ENCODE measurements around the gene ADAM19.

The ADAM19 gene

GRCh38 chr5:157561110-157561509, 14.5 kb downstream of the ADAM19 start:
- no peak for DNase-seq

- no peak for DNase-seq
Measured at GRCh38 chr5:157559301-157559700, 16.3 kb downstream of the ADAM19 start.

GRCh38 chr5:157558681-157559080, 16.9 kb downstream of the ADAM19 start:
- DNase-seq, result no peak

GRCh38 chr5:157558041-157558595, 17.5 kb downstream of the ADAM19 start:
- DNase-seq, result no peak

GRCh38 chr5:157556615-157557418, 18.8 kb downstream of the ADAM19 start:
- no peak for DNase-seq

- DNase-seq, result no peak
Measured at GRCh38 chr5:157555037-157555640, 20.4 kb downstream of the ADAM19 start.

GRCh38 chr5:157554179-157555036, 21.2 kb downstream of the ADAM19 start:
- no peak for DNase-seq

GRCh38 chr5:157552650-157553049, 22.9 kb downstream of the ADAM19 start:
- DNase-seq, result no peak

GRCh38 chr5:157550663-157551062, 24.9 kb downstream of the ADAM19 start:
- no peak for DNase-seq

- no peak for DNase-seq
Measured at GRCh38 chr5:157549954-157550549, 25.5 kb downstream of the ADAM19 start.

- DNase-seq, result no peak
Measured at GRCh38 chr5:157549283-157549629, 26.3 kb downstream of the ADAM19 start.

GRCh38 chr5:157548513-157549282, 26.9 kb downstream of the ADAM19 start:
- no peak for DNase-seq

GRCh38 chr5:157547941-157548512, 27.5 kb downstream of the ADAM19 start:
- DNase-seq, result no peak

GRCh38 chr5:157546456-157547100, 29.0 kb downstream of the ADAM19 start:
- DNase-seq, result no peak

GRCh38 chr5:157545610-157546310, 29.8 kb downstream of the ADAM19 start:
- DNase-seq, result no peak

- no peak for DNase-seq
Measured at GRCh38 chr5:157544623-157544989, 31.0 kb downstream of the ADAM19 start.

- no peak for DNase-seq
Measured at GRCh38 chr5:157543825-157544622, 31.6 kb downstream of the ADAM19 start.

GRCh38 chr5:157542282-157543000, 33.1 kb downstream of the ADAM19 start:
- DNase-seq, result no peak

Measured in CD4-positive, alpha-beta T cell treated with Interferon gamma for 1 hour (primary cell).